ENCODE measurements around the gene MYO1D.

GRCh38 chr17:32588135-32588534 lies 288.8 kb downstream of the MYO1D start:
- TF ChIP-seq CTCF (IDR thresholded peaks at IDR 0.05; ENCODE audit: low read depth, low read length) (no peak), EZH2phosphoT487 (IDR thresholded peaks at IDR 0.05; ENCODE audit: low read depth) (no peak)

Measured in OCI-LY3 (cell line).